NOMO-1 treated with dmso at 0.1 percent for 144 hours (cell line): Measurements from ENCODE around the gene CLIP1.
"Not testable (repeated sequence)": the region's sequence is repeated elsewhere in the genome, so short reads cannot be mapped to it uniquely, and the experiment has no call there.

Source experiments
- DNase-seq: peaks from one replicate; lab custom pipeline; 2025; ENCODE audit not compliant: unreplicated experiment; lab: John Stamatoyannopoulos, UW

CLIP1 gene

DNA sequence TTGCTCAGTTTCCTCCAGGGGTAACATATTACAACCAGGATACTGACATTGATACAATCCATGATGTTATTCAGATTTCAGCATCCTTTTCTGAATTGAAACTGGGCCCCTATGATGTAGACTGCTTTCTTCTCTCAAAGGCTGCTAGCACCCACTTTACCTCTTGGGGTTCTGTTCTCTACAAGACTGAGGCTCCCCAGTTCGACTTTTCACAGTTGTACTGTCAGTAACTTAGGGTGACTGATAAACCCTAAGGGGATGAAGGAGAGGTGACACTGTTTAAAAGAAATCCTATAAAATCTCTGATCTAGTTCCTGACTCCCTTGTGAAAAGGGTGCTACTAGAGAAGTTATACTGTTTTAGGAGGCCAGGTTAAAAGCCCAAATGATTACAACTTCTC is 157.0 kb downstream of the CLIP1 start:
- no peak for DNase-seq

DNA sequence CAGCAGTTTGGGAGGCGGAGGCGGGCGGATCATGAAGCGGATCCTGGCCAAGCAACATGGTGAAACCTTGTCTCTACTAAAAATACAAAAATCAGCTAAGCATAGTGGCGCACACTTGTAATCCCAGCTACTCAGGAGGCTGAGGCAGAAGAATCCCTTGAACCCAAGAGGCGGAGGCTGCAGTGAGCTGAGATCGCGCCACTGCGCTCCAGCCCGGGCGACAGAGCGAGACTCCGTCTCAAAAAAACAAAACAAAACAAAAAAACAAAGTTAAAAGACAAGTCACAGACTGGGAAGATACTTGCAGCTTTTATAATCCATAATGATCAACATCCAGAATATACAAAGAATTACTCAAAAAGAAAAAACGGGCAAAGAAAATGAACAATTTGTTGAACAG is 161.7 kb downstream of the CLIP1 start:
- not testable (repeated sequence) for DNase-seq

GRCh38 chr12:122258939-122259338 is 163.5 kb downstream of the CLIP1 start:
- DNase-seq: not testable (repeated sequence)

DNA sequence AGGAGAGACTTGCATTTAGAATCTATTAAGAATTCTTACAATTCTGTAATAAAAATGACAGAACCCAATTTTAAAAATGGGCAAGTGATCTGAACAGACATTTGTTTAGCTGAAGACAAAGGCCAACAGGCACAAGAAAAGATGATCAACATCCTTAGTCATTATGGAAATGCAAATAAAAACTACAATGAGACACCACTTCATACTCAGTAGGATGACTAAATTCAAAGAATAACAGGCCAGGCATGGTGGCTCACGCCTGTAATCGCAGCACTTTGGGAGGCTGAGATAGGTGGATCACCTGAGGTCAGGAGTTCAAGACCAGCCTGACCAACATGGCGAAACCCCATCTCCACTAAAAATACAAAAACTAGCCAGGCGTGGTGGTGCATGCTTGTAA is 164.0 kb downstream of the CLIP1 start:
- DNase-seq: not testable (repeated sequence)

GRCh38 chr12:122250536-122250935 is 171.9 kb downstream of the CLIP1 start:
- DNase-seq: no peak

- no peak for DNase-seq
Measured at GRCh38 chr12:122250047-122250446, 172.4 kb downstream of the CLIP1 start.

GRCh38 chr12:122245553-122245952 is 176.9 kb downstream of the CLIP1 start:
- no peak for DNase-seq

DNA sequence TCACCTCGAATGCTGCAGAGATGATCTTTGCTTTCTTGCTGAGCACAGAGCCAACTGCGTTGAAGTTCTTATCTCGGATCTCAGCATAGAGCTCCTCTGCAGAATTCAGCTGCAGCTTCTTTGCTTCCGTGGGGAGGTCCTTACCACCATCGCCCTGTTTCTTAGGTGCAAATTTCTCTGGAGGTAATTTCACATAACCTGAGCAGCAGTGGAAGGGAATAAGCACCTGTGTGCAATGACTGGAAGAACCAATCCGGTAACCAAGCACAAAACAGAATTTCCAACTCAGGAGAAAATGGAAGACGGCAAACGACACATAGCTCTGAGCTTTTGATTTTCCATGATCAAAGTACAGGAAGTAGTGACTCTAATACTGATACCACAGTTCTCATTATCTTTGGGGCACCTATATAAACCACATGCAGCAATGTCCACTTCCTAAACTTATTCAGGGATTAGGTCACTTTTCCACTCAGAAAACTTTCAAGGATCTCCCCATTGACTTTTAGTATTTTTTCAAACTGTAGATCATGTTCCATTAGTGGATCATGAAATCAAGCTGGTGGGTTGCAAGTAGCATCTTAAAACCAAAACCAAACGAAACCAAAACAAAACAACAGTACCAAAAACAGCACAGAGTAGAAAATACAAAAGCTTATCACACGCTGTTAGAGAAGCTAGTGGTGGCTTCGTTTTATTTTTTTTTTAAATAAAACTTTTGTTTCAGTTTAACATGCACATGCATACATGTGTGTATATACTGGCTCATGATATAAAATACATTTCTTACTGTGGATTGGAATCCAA is 177.7 kb downstream of the CLIP1 start:
- no peak for DNase-seq

DNA sequence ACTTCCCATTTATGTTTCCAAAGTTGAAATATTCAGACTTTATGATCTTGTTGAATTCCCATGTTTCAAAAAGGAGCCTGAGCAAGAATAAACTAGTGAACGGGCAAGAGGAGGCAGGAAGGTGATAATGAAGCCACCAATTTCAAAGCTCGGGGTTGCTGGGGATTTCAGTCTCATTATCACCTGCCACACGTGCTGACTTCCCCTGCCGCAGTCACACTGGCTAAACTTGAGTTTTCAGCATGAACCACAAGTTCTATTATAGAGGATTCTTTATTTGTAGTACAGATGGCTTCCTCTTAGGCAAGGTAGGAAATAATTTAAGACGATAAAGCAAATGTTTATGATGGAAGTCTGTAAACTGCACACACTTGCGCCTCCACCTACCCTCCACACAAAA is 178.5 kb downstream of the CLIP1 start:
- no peak for DNase-seq

- no peak for DNase-seq
Measured at GRCh38 chr12:122238861-122239260, 183.6 kb downstream of the CLIP1 start.

DNA sequence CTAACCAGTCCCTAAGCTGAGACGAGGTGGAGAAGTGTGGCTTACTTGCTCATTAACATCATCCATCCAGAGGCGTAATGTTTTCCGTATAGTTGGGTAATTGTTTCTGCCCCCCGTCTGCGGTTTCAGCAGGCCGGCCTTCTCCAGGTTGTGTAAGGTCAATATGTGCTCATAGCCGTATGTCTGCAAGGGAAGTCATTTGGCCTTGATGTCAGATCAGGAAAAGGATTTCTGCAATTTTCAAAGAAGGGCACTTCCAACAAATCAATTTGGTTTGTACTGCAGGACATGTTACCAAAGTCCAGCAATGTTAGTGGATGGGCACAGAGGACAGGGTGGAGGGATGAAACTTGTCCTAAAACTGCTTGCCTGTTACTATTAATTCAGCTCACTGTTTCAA is 186.7 kb downstream of the CLIP1 start:
- DNase-seq: peak; percentile 73

DNA sequence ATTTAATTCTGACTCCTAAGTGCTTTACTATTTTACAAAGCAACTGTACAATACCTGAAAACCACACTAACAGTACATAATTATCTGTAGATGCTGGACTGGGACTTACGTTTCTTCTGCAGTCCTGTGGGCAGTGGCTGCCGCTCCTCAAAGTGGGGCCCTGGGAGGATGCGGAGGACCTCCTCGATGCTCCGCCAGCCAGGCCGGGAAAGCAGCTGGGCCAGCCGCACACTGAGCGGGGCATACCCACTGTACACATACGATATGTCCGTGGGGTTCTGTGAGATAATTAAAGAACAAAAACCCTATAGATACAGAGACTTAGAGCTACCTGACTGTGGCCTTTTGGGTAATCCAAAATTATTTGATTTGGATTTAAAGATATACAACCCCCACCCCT is 189.8 kb downstream of the CLIP1 start:
- DNase-seq: no peak

DNA sequence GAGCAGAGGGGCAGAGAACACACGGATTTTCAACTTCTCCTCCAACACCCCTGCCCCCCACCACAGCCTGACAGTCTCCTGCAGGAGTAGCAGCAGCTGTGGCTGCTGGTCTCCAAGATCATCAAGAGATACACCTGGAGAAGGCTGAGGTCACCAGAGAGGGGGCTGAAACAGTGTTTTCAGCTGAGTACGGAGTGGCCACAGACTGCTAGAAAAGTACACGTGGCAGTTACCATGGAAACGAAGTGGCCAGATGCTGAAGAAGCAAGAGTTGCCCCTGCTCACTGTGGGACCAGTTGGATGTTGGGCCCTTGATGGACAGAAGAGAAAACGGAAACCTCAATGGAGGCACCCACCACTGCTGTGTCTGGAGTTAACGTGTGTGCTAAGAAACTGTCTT is 191.7 kb downstream of the CLIP1 start:
- no peak for DNase-seq

DNA sequence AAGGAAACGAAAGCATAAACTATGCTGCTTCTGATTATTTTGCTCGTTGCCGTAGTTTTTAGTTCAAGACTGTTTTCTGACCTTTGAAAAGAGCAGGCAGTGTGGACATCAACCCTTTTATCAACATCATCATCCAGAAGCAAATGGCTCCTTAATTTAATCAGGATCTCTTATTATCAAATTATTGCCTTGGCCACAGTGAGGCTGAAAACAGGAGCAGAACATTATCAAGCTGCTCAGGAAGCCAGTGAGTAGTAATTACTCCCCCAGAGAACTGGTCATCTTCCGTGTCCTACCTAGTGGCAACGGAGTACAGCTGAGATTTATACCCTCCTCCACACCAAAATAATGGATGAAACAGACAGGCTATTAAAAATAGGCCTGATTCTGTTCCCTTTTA is 194.4 kb downstream of the CLIP1 start:
- no peak for DNase-seq

DNA sequence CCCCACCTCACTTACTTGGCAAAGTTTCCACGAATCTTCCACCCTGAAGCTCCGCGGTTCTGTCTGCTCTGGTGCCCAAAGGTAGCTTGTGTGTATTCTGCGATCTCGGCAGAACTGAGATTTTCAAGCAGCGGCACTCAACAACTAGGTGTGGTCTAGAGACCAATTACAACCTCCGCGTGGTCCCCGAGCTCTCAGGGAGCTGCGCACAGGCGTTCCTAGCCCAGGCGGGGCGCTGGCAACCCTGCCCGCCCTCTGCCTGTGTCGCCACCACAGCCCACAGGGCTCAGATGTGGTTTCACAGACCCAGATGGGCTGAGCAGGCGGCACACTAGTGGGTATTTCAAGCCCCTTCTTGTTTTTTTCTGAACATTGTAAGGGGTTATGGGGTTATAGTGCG is 195.1 kb downstream of the CLIP1 start:
- no peak for DNase-seq

DNA sequence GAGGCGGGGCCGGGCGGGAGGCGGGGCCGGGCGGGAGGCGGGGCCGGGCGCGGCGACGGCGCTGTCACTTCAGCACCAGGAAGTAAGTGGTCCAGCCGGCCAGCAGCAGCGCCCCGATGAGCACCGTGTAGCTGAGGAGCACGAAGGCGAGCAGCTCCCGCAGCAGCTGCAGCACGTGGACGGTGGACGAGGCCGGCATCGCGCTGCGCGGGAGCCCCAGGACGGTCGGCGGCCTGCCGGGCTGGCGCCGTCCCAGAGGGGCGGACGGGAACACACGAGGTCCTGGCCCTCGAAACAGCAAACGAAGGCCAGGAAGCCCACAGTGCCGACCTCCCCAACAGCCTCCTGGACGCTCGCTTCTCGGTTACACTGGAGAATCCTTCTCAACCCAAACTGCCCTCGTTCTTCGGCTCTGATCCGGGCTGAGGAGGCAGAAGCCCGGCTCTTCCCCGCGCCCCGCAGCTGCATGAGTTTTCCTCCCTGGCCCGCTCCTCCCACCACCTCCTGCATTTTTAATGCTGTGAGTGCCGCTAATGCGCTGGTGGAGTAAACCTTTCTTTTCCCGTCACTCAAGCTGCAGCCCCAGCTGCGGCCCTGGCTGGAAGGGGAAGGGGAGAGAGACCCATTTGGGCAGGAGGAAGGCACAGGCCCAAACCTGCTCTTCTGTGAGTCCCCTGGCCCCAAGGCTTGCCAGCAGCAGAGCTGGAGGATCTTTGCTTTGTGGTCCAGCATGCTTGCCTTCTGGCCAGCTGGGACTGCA is 195.9 kb downstream of the CLIP1 start:
- no peak for DNase-seq

DNA sequence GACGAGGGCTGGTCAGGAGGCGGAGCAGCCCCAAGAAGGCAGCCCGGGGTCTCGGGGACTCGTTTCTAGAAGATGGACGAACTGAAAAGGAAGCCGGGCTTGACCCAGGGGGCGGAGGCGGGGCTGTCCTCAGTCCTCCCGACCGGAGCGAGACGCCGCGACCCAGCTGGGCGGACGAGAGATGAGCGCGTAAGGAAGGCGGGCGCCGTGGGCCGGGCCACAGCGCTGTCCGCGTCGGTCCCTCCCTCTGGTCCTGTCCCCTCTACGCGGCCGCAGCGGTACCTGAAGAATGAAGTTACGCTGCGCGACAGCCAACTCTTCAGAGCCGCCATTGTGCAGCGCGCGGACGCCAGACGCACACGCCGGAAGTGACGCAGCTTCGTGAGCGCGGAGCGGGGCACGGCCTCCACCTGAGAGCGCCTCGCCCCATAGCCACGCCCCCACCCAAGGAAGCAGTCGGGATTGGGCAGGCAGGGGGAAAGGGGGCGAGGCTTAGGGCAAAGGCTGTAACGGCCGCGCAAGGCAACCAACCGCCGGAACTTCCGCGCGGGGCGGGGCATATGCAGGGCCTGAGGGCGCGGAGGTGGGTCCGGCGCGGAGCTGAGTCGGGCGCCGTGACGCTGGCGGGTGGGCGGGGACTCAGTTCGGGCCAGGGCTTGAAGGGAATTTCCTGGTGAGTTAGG is 196.6 kb downstream of the CLIP1 start, which contains the start of gene DIABLO:
DIABLO (minus strand) TSS at position 370 of the 683 bp plus-strand sequence; CDS start at position 332, 38 bp downstream.
- peak; percentile 99 for DNase-seq
